Measurements from ENCODE around the gene HLA-B.

DNA sequence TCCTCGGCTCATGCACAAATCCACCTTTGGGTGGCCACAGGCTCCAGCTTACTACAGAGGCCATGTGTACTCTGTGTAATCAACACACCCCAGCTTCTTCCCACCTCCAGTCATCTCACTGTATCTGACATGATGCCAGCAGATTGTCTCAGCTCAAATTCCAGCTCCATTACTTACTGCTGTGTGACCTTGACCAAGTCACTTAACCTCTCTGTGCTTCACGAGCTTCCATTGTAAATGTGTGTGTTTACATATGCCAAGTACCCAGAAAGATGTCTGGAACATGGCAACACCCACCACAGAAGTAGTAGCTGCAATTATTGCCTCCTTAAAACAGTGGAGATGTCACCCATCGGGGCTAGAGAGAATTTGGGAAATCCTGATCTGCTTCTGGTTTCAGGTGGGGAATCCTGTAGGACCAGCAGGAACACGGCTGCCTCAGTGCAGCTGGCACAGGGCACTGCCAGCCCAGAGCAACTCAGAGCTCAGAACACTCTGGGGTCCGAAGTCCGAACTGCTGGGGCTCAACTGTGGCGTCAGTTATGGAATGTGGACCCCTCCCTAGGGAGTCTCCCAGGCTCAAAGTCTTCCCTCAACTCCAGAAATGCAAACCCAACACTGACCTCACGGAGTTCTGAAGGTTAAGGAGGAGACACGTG is 21.2 kb upstream of the HLA-B start:
- TF ChIP-seq CTCF (IDR thresholded peaks at IDR 0.05; ENCODE audit: low read length) (no peak), EZH2 (optimal IDR thresholded peaks at IDR 0.05; ENCODE audit: low read depth, low read length) (no peak), EZH2phosphoT487 (IDR thresholded peaks at IDR 0.05; ENCODE audit: low read length) (no peak)
